ENCODE measurements around the gene TMEM109. TPM values are rescaled to one million over a fixed set of nuclear protein-coding genes. Genes with fewer than 3 reads are reported as not detected.
A peak's percentile ranks its signal among the peaks of the same experiment; 100 is the strongest.

TMEM109 gene
- total and polyA plus RNA-seq, 2 donors, result 18.7 to 58.1 TPM

DNA sequence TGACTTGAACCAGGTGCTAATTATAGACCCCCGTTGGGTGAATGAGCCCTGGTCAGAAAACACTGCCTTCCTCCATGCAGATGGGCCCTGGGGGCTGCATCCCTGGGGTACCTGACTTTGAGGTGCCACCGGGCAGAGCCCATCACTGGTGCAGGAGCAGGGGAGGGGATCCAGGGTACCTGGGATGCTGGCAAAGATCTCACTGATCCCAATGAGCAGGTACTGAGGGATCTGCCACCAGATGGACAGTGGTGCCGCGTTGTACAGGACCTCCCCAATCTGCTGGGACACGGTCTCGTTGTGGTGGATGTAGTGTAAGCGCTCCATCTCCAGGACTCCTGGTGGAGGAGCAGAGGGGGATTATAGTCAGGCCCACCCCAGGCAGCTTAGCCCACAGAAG is 25.3 kb downstream of the TMEM109 start:
- Histone ChIP-seq H3K36me3 (ENCODE audit: control insufficient read depth in 2 of 2, insufficient read depth in 2 of 2, low read length in 1 of 2) (no peaks in the 10 kb centered on the region), H3K9me3 (ENCODE audit: control insufficient read depth in 2 of 2, insufficient read depth in 1 of 2, low read length in 1 of 2) (peaks cover 0 to 2% of the 10 kb centered on the region in 2 donors), H3K4me3 (ENCODE audit: low read length in 2 of 2) (no peak overlapping the region), H3K27ac (ENCODE audit: low read depth in 1 of 2, low read length in 1 of 2) (peak overlapping the region; percentile 34 to 95), H3K27me3 (ENCODE audit: control insufficient read depth in 2 of 2, insufficient read depth in 1 of 2, low read length in 1 of 2) (peaks cover 0 to 22% of the 10 kb centered on the region in 2 donors), H3K4me1 (ENCODE audit: control insufficient read depth in 2 of 2, insufficient read depth in 2 of 2, low read length in 2 of 2) (peaks cover 23 to 43% of the 10 kb centered on the region in 2 donors)
- no peak for DNase-seq (ENCODE audit: low read depth in 6 of 9, low spot score in 9 of 9)
- 98% methylated on average over 7 of the region's 7 CpGs for WGBS

DNA sequence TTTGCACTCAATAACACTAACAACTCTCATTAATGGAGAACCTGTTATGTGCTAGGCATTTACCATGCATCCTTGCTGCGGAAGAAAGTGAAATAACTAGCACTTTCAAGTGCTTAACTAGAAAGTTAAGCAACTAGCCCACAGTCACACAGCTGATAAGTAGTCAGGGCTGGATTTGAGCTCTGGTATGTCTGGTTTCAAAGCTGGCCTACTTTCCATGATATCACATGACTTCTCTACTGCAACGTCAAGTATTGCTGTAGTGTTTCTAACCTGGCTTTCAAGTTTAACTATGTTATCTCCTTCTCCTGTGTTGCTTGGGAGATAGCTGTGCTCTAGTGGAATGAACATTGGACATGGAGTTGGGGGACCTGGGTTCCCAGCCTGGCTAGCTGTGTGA is 25.9 kb downstream of the TMEM109 start:
- H3K4me3 ChIP-seq (ENCODE audit: low read length in 2 of 2), result no peak overlapping the region
- no peaks in the 10 kb centered on the region for H3K36me3 ChIP-seq (ENCODE audit: control insufficient read depth in 2 of 2, insufficient read depth in 2 of 2, low read length in 1 of 2)
- H3K4me1 ChIP-seq (ENCODE audit: control insufficient read depth in 2 of 2, insufficient read depth in 2 of 2, low read length in 2 of 2), result peaks cover 23 to 43% of the 10 kb centered on the region in 2 donors
- H3K27ac ChIP-seq (ENCODE audit: low read depth in 1 of 2, low read length in 1 of 2), result peak overlapping the region; percentile 66 to 95
- 35% methylated on average over 2 of the region's 2 CpGs for WGBS
- peaks cover 0 to 22% of the 10 kb centered on the region in 2 donors for H3K27me3 ChIP-seq (ENCODE audit: control insufficient read depth in 2 of 2, insufficient read depth in 1 of 2, low read length in 1 of 2)
- H3K9me3 ChIP-seq (ENCODE audit: control insufficient read depth in 2 of 2, insufficient read depth in 1 of 2, low read length in 1 of 2), result peaks cover 0 to 4% of the 10 kb centered on the region in 2 donors
- DNase-seq (ENCODE audit: low read depth in 6 of 9, low spot score in 9 of 9), result peak in 7 of 9 donors; percentile 56 to 88 (median 76)

DNA sequence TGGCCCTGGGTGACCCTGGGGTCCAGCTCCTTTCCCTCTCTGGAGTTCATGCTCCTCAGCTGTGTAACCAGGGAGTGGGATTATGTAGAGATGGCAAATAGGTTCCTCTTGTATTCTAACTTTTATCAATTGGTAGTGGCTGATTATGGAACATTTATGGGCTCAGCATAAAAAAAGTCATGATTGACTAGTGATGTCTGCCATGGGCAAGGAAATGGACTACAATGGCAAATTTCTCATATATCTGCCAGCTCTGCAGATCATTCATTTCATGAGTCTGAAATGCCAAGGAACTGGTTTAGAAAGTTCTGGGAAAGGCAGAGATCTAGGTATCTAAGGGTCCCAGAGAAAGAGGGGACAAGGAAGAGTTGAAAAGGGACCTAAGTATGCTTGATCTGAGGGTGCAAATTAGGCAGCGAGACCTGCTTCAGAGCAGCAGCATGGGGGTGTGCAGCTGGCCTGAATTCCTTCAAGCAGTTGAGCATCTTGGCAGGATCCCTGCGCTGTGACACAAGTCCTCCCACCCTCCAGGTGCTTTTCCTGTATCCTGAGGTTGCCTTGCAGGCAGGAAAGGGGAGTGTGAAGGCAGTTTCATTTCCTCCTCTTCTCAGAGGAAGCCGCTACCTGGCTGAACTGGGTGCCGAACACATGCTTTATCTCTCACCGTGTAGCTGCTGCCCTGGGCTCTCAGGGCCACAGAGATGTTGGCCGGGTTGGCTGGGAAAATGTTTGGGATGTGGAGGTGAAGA is 27.6 kb downstream of the TMEM109 start:
- peak overlapping the region in 1 of 2 donors; percentile 95 for H3K27ac ChIP-seq (ENCODE audit: low read depth in 1 of 2, low read length in 1 of 2)
- H3K4me1 ChIP-seq (ENCODE audit: control insufficient read depth in 2 of 2, insufficient read depth in 2 of 2, low read length in 2 of 2), result peaks cover 23 to 39% of the 10 kb centered on the region in 2 donors

DNA sequence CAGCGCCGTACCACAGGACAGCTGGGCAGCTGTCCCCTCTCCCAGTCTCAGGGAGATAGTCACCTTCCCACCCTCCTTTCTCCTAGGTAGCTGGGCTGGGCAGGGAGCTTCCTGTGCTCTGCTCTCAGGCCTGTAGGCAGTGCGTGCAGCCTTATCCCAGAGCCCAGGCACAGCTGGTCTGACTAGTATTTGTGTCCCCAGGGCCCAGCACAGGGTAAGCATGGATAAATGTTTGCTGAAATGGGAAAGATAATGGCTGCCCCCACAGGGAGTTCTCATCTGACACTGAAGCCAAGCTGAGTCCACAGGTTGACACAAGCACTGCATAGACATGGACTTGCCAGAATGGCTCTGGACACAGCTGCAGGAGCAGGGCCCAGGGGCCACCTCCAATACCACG is 28.3 kb downstream of the TMEM109 start:
- DNase-seq (ENCODE audit: low read depth in 6 of 9, low spot score in 9 of 9), result no peak

More for the DNA sequence above, 27.6 kb downstream of the TMEM109 start:
- Histone ChIP-seq H3K36me3 (ENCODE audit: control insufficient read depth in 2 of 2, insufficient read depth in 2 of 2, low read length in 1 of 2) (no peaks in the 10 kb centered on the region), H3K27me3 (ENCODE audit: control insufficient read depth in 2 of 2, insufficient read depth in 1 of 2, low read length in 1 of 2) (peaks cover 0 to 20% of the 10 kb centered on the region in 2 donors), H3K4me3 (ENCODE audit: low read length in 2 of 2) (no peak overlapping the region), H3K9me3 (ENCODE audit: control insufficient read depth in 2 of 2, insufficient read depth in 1 of 2, low read length in 1 of 2) (peaks cover 0 to 4% of the 10 kb centered on the region in 2 donors)
- no peak for DNase-seq (ENCODE audit: low read depth in 6 of 9, low spot score in 9 of 9)
- WGBS, result 92% methylated on average over 6 of the region's 6 CpGs

DNA sequence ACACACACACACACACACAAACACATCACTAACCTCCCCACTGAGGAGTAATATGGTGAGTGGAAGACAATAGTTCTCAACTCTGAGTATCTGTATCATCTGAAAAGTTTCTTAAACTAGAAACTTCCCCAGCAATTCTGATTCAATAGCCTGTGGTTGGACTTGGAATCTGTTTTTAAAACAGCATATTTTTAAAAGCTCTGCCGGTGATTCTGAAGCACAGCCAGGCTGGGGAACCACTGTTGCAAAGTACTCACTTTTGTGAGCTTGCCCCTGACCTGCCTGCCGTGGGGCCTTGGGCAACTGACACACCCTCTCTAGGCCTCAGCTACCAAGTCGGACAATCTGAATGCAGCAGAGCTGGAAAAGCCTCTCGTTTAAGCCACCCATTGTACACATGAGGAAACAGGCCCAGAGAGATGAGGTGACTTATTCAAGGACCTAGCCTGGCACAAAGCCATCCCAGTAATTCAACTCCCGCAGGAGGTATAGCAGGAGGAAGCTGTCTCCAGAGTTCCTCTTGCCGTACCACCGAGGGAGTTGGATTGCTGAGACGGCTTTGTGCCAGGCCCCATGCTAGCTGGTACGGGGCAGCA is 29.1 kb downstream of the TMEM109 start:
- Histone ChIP-seq H3K27ac (ENCODE audit: low read depth in 1 of 2, low read length in 1 of 2) (no peak overlapping the region), H3K36me3 (ENCODE audit: control insufficient read depth in 2 of 2, insufficient read depth in 2 of 2, low read length in 1 of 2) (no peaks in the 10 kb centered on the region), H3K4me1 (ENCODE audit: control insufficient read depth in 2 of 2, insufficient read depth in 2 of 2, low read length in 2 of 2) (peaks cover 23 to 39% of the 10 kb centered on the region in 2 donors), H3K9me3 (ENCODE audit: control insufficient read depth in 2 of 2, insufficient read depth in 1 of 2, low read length in 1 of 2) (peaks cover 0 to 4% of the 10 kb centered on the region in 2 donors), H3K4me3 (ENCODE audit: low read length in 2 of 2) (no peak overlapping the region), H3K27me3 (ENCODE audit: control insufficient read depth in 2 of 2, insufficient read depth in 1 of 2, low read length in 1 of 2) (peaks cover 0 to 20% of the 10 kb centered on the region in 2 donors)
- 91% methylated on average over 9 of the region's 9 CpGs for WGBS
- no peak for DNase-seq (ENCODE audit: low read depth in 6 of 9, low spot score in 9 of 9)

More for the DNA sequence above, 28.3 kb downstream of the TMEM109 start:
- H3K9me3 ChIP-seq (ENCODE audit: control insufficient read depth in 2 of 2, insufficient read depth in 1 of 2, low read length in 1 of 2), result peaks cover 0 to 4% of the 10 kb centered on the region in 2 donors
- H3K4me3 ChIP-seq (ENCODE audit: low read length in 2 of 2), result no peak overlapping the region
- 83% methylated on average over 4 of the region's 4 CpGs for WGBS
- H3K27ac ChIP-seq (ENCODE audit: low read depth in 1 of 2, low read length in 1 of 2), result no peak overlapping the region
- no peaks in the 10 kb centered on the region for H3K36me3 ChIP-seq (ENCODE audit: control insufficient read depth in 2 of 2, insufficient read depth in 2 of 2, low read length in 1 of 2)
- peaks cover 0 to 16% of the 10 kb centered on the region in 2 donors for H3K27me3 ChIP-seq (ENCODE audit: control insufficient read depth in 2 of 2, insufficient read depth in 1 of 2, low read length in 1 of 2)
- H3K4me1 ChIP-seq (ENCODE audit: control insufficient read depth in 2 of 2, insufficient read depth in 2 of 2, low read length in 2 of 2), result peaks cover 23 to 39% of the 10 kb centered on the region in 2 donors

DNA sequence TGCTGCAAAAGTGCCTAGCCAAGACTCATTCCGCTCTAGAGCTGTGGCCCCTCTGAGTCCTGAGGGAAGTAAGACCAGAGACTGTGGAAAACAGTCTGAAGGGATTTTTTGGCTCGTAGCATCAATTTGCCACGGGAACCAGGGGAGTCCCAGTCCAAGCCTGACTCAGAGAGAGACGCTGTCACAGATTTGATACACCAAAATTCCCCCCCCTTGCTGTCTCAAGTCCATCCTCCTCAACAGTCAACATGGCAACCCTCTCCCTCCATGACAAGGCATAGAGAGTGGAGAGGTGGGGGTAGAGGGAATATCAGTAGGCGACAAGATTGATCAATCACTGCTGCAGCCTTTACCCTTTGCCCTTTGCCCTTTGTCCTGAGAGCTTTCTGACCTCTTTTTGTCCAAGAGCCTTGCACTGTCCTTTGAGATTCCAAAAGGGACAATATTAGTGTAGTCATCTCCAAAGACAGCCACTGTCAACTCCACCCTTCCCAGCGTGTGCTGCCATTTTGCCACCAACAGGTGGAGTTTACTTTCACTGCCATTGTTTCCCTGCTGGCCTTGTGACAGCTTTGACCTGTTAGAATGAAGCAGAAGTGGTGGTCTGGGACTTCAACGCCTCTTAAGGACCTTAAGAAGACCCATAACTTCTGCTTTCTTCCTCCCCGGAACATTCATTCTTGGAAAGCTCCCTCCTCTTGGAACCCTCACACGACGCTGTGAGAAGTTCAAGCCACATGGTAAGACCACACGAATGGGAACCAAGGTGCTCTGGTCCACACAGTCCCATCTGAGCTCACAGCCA is 30.7 kb downstream of the TMEM109 start:
- no peak overlapping the region for H3K27ac ChIP-seq (ENCODE audit: low read depth in 1 of 2, low read length in 1 of 2)
- peaks cover 0 to 4% of the 10 kb centered on the region in 2 donors for H3K9me3 ChIP-seq (ENCODE audit: control insufficient read depth in 2 of 2, insufficient read depth in 1 of 2, low read length in 1 of 2)
- 86% methylated on average over 11 of the region's 11 CpGs for WGBS
- no peak for DNase-seq (ENCODE audit: low read depth in 6 of 9, low spot score in 9 of 9)
- H3K4me1 ChIP-seq (ENCODE audit: control insufficient read depth in 2 of 2, insufficient read depth in 2 of 2, low read length in 2 of 2), result peaks cover 14 to 32% of the 10 kb centered on the region in 2 donors
- no peaks in the 10 kb centered on the region for H3K36me3 ChIP-seq (ENCODE audit: control insufficient read depth in 2 of 2, insufficient read depth in 2 of 2, low read length in 1 of 2)
- no peak overlapping the region for H3K4me3 ChIP-seq (ENCODE audit: low read length in 2 of 2)
- H3K27me3 ChIP-seq (ENCODE audit: control insufficient read depth in 2 of 2, insufficient read depth in 1 of 2, low read length in 1 of 2), result peaks cover under 1 to 29% of the 10 kb centered on the region in 2 donors

DNA sequence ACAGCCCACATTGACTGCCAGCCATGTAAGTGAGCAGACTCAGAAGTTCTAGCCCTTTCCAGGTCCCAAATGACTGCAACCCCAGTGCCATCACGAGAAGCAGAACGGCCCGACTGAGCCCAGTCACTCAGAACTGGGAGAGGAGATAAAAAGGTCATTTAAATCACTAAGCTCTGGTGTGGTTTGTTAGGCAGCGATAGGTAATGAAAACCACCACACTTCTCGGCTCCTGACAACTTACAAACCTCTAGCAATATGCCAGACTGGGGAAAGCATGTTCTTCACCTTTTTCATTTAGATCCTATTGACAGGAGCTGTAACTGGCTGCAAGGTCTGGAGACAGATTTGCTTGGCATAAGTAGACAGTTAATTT is 31.3 kb downstream of the TMEM109 start:
- Histone ChIP-seq H3K4me1 (ENCODE audit: control insufficient read depth in 2 of 2, insufficient read depth in 2 of 2, low read length in 2 of 2) (peaks cover 8 to 27% of the 10 kb centered on the region in 2 donors), H3K36me3 (ENCODE audit: control insufficient read depth in 2 of 2, insufficient read depth in 2 of 2, low read length in 1 of 2) (no peaks in the 10 kb centered on the region), H3K27ac (ENCODE audit: low read depth in 1 of 2, low read length in 1 of 2) (no peak overlapping the region), H3K4me3 (ENCODE audit: low read length in 2 of 2) (no peak overlapping the region), H3K9me3 (ENCODE audit: control insufficient read depth in 2 of 2, insufficient read depth in 1 of 2, low read length in 1 of 2) (peaks cover 0 to 4% of the 10 kb centered on the region in 2 donors), H3K27me3 (ENCODE audit: control insufficient read depth in 2 of 2, insufficient read depth in 1 of 2, low read length in 1 of 2) (peaks cover 7 to 35% of the 10 kb centered on the region in 2 donors)
- WGBS, result 96% methylated on average over 5 of the region's 5 CpGs
- no peak for DNase-seq (ENCODE audit: low read depth in 6 of 9, low spot score in 9 of 9)

DNA sequence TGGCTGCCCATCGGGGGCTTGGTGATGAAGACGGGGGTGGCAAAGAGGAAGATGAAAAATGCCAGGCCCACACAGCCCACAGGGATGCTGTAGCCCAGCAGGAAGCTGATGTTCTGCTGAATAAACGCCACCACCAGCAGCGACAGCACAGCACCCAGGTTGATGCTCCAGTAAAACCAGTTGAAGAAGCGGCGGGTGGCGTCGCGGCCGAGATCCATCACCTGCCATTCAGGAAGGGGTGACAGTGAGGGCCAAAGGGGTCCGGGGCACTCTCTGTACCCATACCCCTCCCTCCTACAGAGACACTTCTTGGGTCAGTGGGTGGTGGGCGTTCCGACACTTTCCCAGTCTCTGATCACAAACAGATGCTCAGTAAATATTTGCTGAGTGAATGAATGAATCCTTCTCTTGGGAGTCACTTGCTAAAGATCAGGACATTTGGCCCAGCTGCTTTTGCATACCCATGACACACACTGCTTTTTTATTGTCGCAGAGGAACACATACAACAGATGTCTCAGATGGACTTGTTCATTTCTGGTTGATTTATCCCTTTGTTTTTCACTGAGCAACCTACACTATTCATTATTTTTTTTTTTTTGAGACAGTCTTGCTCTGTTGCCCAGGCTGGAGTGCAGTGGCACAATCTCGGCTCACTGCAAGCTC is 32.8 kb downstream of the TMEM109 start:
- peaks cover 0 to 7% of the 10 kb centered on the region in 2 donors for H3K9me3 ChIP-seq (ENCODE audit: control insufficient read depth in 2 of 2, insufficient read depth in 1 of 2, low read length in 1 of 2)
- no peak overlapping the region for H3K27ac ChIP-seq (ENCODE audit: low read depth in 1 of 2, low read length in 1 of 2)
- H3K27me3 ChIP-seq (ENCODE audit: control insufficient read depth in 2 of 2, insufficient read depth in 1 of 2, low read length in 1 of 2), result peaks cover 18 to 49% of the 10 kb centered on the region in 2 donors
- WGBS, result 96% methylated on average over 15 of the region's 15 CpGs
- no peaks in the 10 kb centered on the region for H3K36me3 ChIP-seq (ENCODE audit: control insufficient read depth in 2 of 2, insufficient read depth in 2 of 2, low read length in 1 of 2)
- H3K4me3 ChIP-seq (ENCODE audit: low read length in 2 of 2), result no peak overlapping the region
- no peak for DNase-seq (ENCODE audit: low read depth in 6 of 9, low spot score in 9 of 9)
- peaks cover 5 to 19% of the 10 kb centered on the region in 2 donors for H3K4me1 ChIP-seq (ENCODE audit: control insufficient read depth in 2 of 2, insufficient read depth in 2 of 2, low read length in 2 of 2)
